HG03469 (cell line): Measurements from ENCODE around the gene PHACTR4.
"Not testable (repeated sequence)": the region's sequence is repeated elsewhere in the genome, so short reads cannot be mapped to it uniquely, and the experiment has no call there.

Experiments
- ATAC-seq: cut with Tn5 transposase; IDR thresholded peaks from one replicate; pipeline ENCODE4 v1.9.1; 2021; ENCODE audit warnings: mild to moderate bottlenecking, moderate library complexity, moderate number of reproducible peaks; ENCODE audit not compliant: unreplicated experiment

The PHACTR4 gene

DNA sequence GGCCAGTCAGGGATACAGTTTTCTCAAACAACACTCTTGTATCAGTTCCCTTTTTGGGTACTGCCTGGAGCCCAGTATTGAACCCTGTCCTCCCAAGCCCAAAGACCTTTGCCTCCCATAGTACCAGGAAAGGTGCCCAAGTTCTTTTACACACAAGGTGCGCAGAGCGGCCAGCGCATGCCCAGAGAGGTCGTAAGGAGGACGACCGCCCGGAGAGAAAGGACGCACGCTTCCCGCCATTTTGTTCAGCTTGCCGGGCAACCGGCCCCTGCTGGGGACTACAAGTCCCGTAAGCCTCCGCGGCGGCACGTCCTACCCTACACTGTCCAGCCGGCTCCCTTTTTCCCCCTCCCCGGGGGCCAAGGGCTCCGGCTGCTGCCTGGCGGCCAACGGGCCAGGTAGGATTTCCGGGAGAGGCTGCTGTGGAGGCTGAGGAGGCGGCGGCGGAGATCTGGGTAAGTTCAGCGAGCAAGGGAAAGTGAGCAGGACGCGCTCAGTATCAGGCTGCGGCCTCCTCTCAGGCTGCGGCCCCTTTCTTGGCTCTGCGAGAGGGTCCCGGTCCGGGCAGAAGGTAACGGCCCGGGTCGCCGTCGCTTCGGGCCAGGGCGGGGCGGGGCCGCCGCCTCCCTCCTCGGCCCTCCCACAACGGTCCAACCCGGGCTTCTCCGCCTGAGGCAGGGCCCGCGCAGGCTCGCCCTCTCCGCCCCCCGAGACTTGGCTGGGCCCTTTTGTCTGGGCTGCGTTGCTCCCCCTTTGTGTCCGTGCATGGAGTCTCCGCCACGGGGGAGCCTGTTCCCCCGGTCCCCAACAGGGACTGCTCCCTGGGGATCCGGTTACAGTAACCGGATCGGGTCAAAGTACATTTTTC lies at the start of gene PHACTR4:
PHACTR4 (plus strand) TSS at position 370 of the 868 bp plus-strand sequence. CDS start 37,708 bp downstream, outside the sequence.
- peak; percentile 76 for ATAC-seq

DNA sequence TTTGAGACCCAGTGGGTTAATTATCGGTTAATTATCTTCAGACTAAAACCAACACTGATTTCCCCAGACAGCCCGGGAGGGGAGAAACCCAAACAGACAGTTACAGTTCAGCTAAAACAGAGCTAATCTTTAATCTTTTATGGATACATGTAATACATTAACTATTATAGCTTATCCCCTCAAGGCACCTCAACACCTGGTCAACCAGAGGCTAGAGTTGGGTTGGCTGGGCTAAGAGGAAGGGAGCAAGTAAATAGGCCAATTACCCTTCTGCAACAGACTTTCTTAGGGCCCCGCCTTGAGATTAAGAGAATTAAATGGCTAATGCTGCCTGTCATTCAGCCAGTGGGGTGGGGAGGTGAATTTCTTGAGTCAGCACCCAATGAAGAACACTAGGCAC lies 47.3 kb upstream of the PHACTR4 start:
- no peak for ATAC-seq

DNA sequence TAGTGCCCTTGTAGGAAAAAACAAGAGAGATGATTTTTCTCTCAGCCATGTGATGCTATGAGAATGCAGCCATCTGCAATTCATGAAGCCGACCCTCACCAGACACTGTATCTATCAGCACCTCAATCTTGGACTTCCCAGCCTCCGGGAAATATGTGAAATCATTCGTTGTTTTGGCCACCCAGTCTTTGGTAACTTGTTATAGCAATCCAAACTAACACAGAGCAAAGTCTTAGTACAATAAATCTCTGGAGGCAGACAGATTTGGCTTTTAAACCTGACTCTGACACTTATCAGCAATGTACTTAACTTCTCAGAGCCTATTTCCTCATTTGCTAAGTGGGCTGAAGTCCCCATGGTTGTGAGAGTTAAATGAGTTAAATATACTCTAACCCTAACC lies 45.8 kb upstream of the PHACTR4 start:
- no peak for ATAC-seq

DNA sequence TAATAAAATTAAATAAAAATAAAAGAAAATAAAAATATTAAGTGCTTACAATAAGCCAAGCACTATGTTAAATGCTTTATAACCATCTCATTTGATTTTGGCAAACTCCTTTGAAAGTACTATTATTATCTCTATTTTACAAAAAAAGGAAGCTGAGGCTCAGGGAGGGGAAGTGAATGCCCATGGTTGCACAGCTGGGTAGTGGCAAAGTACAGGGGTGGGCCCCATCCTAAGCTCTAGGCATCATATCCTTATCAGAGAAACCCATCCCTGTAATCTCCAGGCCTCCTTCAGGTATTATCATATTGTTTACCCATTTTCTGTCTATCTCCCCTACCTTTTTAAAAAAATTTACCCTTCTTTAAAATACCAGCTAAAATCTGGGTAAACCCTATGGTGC lies 43.0 kb upstream of the PHACTR4 start:
- ATAC-seq, result no peak

DNA sequence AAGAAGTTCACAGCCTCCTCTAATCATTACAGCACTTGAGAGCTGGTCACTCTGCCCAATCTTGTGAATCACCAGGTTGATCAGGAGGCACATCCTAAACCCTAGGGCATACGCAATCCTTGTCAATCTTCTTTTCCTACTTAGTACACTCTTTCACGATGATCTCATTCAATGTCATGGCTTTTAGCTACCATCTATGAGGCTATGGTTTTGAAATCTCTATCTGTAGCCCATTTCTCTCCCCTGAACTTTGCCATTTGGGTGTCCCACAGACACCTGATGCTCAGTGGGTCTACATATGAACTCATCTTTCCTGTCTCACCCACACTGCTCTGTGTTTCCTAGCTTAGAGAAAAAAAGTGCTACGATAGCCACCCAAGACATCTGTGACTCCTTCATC lies 42.6 kb upstream of the PHACTR4 start:
- no peak for ATAC-seq

DNA sequence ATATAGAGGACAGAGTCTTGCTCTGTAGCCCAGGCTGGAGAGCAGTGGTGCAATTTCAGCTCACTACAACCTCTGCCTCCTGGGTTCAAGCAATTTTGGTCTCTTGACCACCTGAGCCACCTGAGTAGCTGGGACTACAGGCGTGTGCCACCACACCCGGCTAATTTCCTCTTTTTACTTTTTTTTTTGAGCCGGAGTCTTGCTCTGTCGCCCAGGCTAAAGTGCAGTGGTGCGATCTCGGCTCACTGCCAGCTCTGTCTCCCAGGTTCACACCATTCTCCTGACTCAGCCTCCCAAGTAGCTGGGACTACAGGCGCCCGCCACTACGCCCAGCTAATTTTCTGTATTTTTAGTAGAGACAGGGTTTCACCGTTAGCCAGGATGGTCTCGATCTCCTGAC lies 42.1 kb upstream of the PHACTR4 start:
- not testable (repeated sequence) for ATAC-seq

DNA sequence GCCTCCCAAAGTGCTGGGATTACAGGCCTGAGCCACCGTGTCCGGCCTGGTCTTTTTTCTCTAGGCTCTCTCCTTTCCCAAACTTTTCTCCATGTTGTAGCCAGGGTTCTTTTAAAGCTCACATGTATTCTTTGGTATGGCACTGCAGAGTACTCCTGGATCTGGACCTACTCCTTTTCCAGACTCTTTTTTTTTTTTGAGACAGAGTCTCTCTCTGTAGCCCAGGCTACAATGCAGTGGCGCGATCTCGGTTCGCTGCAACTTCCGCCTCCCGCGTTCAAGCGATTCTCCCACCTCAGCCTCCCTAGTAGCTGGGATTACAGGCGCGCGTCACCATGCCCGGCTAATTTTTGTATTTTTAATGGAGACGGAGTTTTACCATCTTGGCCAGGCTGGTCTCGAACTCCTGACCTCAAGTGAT lies 41.3 kb upstream of the PHACTR4 start:
- no peak for ATAC-seq

DNA sequence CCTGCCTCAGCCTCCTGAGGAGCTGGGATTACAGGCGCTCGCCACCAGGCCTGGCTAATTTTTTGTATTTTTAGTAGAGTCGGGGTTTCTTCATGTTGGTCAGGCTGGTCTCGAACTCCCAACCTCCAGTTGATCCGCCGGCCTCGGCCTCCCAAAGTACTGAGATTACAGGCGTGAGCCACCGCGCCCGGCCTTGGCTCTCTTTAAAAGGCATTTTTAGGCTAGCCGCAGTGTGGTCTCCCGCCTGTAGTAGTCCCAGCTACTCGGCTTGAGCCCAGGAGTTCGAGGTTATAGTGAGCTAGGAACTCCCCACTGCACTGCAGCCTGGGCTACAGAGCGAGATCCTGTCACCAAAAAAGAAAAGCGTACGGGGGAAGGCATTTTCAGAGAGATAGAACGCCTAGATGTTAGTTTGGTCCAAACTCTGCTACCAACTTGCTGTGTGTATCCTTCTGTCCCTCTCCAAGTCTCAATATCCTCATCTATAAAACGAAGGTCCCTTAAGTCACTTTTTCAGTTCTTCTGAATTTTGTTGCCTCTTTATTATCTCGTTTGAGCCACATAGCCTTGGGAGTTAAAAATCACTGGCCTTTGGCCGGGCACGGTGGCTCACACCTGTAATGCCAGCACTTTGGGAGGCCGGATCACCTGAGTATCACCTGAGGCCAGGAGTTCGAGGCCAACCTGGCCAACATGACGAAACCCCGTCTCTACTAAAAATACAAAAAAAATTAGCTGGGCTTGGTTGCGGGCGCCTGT lies 40.0 kb upstream of the PHACTR4 start:
- no peak for ATAC-seq

DNA sequence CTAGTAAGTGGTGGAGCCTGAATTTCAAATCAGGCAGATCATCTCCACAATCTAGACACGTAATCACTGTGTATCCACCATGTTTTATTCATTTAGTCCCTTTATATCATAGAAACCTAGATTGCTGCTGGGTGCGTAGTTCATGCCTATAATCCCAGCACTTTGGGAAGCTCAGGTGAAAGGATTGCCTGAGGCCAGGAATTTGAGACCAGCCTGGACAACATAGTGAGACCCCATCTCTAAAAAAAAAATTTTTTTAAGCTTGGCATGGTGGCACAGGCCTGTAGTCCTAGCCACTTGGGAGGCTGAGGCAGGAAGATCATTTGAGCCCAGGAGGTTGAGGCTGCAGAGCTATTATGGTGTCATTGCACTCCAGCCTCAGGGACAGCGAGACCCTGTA lies 30.6 kb upstream of the PHACTR4 start:
- ATAC-seq, result no peak

DNA sequence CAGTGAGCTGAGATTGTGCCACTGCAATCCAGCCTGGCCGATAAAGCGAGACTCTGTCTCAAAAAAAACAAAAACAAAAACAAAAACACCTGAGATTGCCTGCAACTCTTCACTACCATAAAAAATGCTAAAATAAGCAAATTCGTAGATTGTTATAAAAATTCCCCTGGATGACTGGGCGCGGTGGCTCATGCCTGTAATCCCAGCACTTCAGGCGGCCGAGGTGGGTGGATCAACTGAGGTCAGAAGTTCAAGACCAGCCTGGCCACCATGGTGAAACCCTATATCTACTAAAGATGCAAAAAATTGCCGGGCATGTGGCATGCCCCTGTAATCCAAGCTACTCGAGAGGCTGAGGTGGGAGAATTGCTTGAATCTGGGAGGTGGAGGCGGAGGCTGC lies 30.0 kb upstream of the PHACTR4 start:
- no peak for ATAC-seq

DNA sequence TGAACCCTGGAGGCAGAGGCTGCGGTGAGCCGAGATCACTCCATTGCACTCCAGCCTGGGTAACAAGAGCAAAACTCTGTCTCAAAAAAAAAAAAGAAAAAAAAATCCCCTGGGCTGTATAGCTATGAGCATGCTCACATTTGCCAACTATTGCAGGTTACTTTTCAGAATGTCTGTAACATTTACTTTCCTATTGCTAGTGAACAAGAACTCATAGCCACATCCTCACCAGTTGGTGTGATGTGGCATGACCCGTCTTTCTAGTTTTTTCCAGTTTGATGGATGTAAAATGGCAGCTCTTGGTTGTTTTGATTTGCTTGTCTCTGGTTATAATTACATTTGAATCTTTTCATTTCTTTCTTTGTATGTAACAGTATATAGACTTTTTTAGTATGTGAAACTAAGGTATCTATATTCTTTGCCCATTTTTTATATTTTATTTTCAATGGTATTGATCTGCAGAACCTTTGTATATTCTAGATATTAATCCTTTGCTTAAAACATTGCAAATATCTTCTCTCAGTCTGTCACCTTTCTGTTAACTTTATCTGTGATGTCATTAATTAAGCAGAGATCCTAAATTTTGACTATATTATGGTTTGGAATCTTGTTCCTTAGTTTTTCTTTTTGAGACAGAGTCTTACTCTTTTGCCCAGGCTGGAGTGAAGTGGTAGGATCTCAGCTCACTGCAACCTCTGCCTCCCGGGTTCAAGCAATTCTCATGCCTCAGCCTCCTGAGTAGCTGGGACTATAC lies 29.1 kb upstream of the PHACTR4 start:
- ATAC-seq, result no peak

DNA sequence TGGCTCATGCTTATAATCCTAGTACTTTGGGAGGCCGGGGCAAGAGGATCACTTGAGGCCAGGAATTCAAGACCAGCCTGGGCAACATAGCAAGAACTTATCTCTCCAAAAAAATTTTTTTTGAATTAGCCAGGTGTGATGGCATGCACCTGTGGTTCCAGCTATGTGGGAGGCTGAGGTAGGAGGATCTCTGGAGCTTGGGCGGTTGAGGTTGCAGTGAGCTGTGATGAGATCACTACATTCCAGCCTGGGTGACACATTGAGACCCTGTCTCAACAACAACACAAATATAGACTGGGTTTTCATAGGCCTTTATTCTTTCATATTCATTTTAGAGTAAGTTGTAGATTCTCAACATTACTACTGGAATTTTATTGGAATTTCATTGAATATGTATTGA lies 27.9 kb upstream of the PHACTR4 start:
- no peak for ATAC-seq

DNA sequence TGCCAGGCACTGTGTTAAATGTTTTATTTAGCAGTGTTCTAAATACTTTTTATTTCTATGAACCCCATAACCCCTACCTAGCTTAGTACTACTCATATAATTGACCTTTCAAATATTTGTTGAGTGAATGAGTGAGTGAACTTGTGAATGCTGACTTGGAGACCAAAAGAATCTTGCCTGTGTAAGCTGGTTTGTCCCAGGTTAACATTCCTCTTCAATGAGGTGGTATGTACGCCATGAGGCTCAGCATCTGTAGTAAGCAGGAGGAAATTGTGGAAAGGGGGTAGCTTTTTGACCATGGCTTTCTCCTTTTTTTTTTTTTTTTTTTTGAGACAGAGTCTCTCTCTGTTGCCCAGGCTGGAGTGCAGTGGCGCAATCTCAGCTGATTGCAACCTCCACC lies 26.1 kb upstream of the PHACTR4 start:
- no peak for ATAC-seq

DNA sequence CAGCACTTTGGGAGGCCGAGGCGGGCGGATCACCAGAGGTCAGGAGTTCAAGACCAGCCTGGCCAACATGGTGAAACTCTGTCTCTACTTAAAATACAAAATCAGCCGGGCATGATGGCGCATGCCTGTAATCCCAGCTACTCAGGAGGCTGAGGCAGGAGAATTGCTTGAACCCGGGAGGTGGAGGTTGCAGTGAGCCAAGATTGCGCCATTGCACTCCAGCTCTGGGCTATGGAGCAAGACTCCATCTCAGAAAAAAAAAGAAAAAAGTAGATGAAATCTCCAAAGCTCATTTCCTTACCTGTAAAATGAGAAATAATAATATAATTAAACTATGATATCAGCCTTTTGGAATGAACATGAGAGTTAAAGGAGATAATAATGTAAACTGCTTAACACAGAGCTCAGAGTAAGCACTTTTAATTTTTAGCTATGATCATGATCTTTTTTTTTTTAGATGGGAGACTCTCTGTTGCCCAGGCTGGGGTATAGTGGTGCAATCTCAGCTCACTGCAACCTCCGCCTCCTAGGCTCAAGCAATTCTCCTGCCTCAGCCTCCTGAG lies 16.2 kb upstream of the PHACTR4 start:
- not testable (repeated sequence) for ATAC-seq

DNA sequence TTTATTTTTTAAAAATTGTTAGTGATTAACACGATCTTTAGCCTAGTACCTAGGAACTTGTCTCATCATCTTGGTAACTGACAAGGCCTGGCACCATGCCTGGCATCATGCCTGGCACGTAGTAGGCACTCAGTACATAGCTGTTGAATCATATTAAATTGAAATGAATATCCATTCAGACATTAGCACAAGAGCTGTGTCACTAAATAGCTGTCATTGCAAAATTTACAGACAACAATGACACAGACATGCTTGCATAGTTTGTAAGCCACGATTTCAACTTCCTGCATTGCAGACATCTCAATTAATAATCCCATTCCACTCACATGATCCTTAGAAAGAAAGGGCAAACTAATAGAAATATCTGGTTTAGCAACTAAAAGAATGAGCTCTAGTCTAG lies 15.4 kb upstream of the PHACTR4 start:
- no peak for ATAC-seq

DNA sequence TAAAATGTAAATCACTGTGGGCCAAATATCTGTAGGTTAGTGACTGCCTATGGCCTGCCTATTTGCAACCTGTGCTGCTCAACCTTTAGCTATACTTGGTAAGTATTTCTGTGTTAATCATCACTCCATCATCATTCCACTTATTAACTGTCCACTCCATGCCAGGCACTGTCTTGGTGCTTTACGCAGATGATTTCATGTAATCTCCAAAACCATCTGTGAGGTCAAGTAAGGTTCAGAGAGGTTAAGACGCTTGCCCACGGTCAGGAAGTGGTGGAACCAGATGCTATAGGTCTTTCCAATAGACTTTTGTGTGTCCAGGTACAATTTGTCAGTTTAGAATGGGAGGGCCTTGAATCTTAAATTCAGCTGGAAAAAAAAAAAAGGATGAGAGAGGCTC lies 10.8 kb upstream of the PHACTR4 start:
- no peak for ATAC-seq

DNA sequence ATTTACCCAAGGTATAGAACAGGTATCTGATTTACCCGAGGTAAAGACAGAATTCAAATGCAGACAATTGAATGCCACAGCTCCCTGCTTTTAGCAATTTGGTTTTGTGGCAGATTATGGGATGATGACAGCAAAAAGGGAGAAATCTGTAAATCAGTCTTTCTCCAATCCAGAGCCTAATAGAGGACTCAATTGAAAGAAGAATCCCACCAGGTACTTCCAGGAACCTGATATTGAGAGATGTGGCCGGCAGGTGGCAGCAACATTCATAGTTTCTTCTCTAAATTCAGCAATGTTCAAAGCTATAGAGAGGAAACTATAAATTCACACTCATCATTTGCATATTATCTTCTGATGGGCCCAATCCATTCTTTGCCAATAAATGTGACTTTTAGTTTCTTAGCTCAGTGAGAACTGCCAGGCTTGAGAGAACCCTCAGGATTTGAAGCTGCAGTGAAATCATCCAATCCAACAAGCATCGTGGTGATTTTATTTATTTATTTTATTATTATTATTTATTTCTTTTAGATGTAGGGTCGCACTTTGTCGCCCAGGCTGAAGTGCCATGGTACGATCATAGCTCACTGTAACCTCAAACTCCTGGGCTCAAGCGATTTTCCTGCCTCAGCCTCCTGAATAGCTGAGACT lies 9.8 kb upstream of the PHACTR4 start:
- ATAC-seq, result no peak

DNA sequence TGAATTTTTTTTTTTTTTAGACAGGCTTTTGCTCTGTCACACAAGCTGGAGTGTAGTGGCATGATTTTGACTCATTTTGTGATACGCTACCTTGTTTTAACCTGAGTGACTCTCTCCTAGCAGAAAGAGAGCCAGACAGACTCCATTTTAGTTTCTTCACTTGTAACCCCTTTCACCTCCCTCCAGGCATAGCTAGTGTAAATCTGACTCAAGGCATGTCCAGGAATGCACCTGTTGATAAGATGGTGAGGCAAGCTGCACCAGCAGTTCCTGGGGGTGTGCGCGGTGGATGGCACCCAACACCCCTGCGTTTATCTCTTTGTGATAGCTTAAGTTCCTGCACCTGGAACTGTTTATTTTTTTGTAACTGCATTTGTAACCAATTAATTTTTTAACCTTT lies 4.7 kb upstream of the PHACTR4 start:
- ATAC-seq, result no peak

DNA sequence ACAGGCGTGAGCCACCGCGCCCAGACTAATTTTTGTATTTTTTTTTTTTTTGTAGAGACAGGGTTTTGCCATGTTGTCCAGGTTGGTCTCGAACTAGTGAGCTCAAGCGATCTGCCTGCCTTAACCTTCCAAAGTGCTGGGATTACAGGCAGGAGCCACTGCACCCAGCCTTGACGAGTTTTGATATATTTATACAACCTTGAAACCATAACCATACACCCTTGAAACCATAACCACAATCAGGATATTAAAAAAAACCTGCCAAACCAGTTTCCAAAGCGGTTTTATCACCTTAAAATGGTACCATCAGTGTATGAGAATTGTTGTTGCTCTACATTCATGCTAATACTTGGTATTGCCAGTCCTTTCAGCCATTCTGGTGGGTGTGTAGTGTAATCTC lies 3.7 kb upstream of the PHACTR4 start:
- no peak for ATAC-seq

DNA sequence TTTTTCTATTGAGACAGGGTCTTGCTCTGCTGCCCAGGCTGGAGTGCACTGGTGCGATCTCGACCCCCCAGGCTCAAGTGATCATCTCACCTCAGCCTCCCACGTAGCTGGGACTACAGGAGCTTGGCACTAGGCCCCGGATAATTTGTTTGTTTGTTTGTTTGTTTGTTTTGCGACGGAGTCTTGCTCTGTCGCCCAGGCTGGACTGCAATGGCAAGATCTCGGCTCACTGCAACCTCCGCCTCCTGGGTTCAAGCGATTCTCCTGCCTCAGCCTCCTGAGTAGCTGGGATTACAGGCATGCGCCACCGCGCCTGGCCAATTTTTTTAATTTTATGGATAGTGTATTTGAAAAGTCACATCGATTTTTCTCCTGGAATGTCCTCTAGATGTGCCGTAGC lies 932 bp upstream of the PHACTR4 start:
- ATAC-seq, result not testable (repeated sequence)
